AG04450 (cell line): ENCODE measurements around the gene ZKSCAN1. TPM values are rescaled to one million over a fixed set of nuclear protein-coding genes. Genes with fewer than 3 reads are reported as not detected.
A peak's percentile ranks its signal among the peaks of the same experiment; 100 is the strongest.

Experiments
- CTCF ChIA-PET: fragments of 300-600, 350-600 bp; formaldehyde crosslinking; extraction: SDS; loops from one replicate; lab custom pipeline; 2022; ENCODE audit warnings: antibody characterized with exemption, inconsistent platforms; lab: Charles Lee
- POLR2A ChIA-PET: fragments of 350-600 bp; formaldehyde crosslinking; extraction: SDS; loops from one replicate; lab custom pipeline; 2021; ENCODE audit warnings: antibody characterized with exemption, inconsistent platforms; lab: Yijun Ruan, JAX
- DNase-seq: peaks from one replicate; pipeline ENCODE4 v3.0.0-alpha.2; 2011; ENCODE audit warnings: low read depth, low spot score
- H3K27ac ChIP-seq: one replicate; pipeline ENCODE4 v1.5.1; 2012; ENCODE audit warnings: low read depth, low read length, control low read depth
- H3K27me3 ChIP-seq: one replicate; pipeline ENCODE4 v1.6.0; 2012; ENCODE audit warnings: low read length; ENCODE audit not compliant: control insufficient read depth, insufficient read depth
- H3K4me3 ChIP-seq: 2 replicates; pipeline ENCODE4 v1.5.1; 2011; ENCODE audit warnings: mild to moderate bottlenecking, low read depth, low read length, control low read depth
- H3K9me3 ChIP-seq: 2 replicates; pipeline ENCODE4 v1.5.1; 2012; ENCODE audit warnings: low read length; ENCODE audit not compliant: control insufficient read depth, insufficient read depth
- polyA plus RNA-seq: library from polyadenylated mRNA; depleted of rRNA; stranded (reverse); fragments of >200 nt; gene quantifications from 2 replicates; pipeline ENCODE4 v1.2.3, GENCODE V29; 2011
- TF ChIP-seq, protein P1 (sequence below): IDR thresholded peaks from 2 replicates; pipeline ENCODE4 v1.5.1; 2011; ENCODE audit warnings: low read depth, low read length, control low read depth, inconsistent platforms

ZKSCAN1 gene
- polyA plus RNA-seq, 1 experiment: 42.7 TPM

DNA sequence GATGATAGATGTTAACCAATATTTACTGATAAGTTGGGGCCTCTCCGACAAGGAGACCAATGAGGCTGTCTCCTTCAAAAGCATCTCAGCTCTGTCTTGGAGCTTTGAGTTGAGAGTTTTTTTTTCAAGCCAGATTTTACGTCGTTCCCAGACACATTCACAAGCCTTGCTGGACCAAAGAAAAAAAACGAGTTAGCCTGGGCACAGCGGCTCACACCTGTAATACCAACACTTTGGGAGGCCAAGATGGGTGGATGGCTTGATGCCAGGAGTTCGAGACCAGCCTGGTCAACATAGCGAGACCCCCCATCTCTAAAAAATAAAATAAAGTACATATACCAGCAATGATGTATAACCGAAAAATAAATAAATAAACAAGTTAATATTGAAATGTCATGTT lies 20.6 kb upstream of the ZKSCAN1 start:
- H3K27me3 ChIP-seq: no peaks in the 10 kb centered on the region
- DNase-seq: no peak
- no peak overlapping the region for H3K4me3 ChIP-seq
- ChIA-PET CTCF (interaction anchor here (0.7 to 9.0 kb wide), 10 partner anchors 15 to 136 kb away, joined by 3 to 174 read pairs (median 4); partner anchors contain the start of gene ZSCAN21), POLR2A (no interaction called here)
- TF ChIP-seq, protein P1, sequence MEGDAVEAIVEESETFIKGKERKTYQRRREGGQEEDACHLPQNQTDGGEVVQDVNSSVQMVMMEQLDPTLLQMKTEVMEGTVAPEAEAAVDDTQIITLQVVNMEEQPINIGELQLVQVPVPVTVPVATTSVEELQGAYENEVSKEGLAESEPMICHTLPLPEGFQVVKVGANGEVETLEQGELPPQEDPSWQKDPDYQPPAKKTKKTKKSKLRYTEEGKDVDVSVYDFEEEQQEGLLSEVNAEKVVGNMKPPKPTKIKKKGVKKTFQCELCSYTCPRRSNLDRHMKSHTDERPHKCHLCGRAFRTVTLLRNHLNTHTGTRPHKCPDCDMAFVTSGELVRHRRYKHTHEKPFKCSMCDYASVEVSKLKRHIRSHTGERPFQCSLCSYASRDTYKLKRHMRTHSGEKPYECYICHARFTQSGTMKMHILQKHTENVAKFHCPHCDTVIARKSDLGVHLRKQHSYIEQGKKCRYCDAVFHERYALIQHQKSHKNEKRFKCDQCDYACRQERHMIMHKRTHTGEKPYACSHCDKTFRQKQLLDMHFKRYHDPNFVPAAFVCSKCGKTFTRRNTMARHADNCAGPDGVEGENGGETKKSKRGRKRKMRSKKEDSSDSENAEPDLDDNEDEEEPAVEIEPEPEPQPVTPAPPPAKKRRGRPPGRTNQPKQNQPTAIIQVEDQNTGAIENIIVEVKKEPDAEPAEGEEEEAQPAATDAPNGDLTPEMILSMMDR: no peak
- H3K9me3 ChIP-seq: no peaks in the 10 kb centered on the region; the same call in 1 of the 2 replicates
- no peak overlapping the region for H3K27ac ChIP-seq

DNA sequence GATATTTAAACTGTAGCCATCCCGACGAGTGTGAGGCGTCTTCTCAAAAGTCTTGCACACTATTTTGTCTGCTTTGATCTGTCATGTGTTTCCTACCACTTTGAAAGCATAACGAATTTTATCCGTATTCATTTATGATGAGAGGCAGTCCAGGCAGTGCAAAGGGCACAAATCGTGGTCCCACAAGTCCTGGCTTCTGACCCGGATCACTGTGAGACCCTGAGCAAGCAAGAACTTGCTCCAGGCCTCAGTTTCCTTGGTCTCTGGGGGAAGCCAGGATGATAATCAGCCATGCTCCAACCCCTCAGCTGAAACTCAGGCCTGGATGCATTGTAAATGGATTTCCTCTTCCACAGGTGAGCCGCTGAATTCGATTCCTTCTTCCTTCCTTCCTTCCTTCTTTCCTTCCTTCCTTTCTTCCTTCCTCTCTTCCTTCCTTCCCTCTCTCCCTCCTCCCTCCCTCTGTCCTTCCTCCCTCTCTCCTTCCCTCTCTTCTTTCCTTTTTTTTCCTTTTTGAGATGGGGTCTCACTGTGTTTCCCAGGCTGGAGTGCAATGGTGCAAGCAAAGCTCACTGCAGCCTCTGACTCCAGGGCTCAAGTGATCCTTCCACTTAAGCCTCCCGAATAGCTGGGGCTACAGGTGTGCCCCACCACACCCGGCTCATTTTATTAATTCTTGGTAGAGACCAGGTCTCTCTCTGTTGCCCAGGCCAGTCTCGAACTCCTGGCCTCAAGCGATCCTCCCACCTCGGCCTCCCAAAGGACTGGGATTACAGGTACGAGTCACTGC lies 18.4 kb upstream of the ZKSCAN1 start:
- Histone ChIP-seq H3K27me3 (no peaks in the 10 kb centered on the region), H3K4me3 (no peak overlapping the region), H3K27ac (no peak overlapping the region), H3K9me3 (no peaks in the 10 kb centered on the region; the same call in 1 of the 2 replicates)
- POLR2A ChIA-PET: no interaction called here
- CTCF ChIA-PET: interaction anchor here (1.6 to 9.0 kb wide), 2 partner anchors 57 to 86 kb away, joined by 4 to 174 read pairs; partner anchors contain the start of gene ZSCAN21
- DNase-seq: no peak
- TF ChIP-seq, protein P1: no peak

DNA sequence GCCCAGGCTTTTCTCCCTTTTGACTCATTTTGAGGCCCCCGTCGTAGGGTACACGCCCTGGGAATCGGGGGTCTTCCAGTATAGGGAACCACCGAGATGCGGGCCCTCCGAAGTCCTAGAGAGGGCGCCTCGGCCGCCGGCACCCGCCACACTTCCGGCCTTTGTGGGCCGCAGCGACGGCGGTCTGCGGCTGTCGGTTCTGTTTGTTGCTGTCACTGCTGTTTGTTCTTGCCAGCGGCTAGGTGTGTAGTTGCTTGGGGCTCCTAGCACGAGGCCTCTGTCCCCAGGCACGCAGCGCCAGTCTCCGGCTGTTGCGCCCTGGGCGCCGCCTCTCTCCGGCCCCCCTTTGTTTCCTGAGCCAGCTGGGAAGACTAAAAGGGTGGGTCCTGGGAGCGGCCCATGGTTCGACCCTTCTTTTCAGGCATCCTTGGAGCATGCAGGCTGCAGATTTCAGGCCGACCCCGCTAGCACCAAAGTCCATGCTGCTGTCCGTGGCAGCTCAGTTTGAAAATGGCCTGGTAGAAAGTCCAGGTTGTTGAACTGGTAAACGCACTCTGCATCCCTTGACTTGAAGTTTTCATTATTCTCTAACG lies 17.8 kb upstream of the ZKSCAN1 start:
- CTCF ChIA-PET: interaction anchor here (9.0 kb wide), 1 partner anchor 56 kb away, joined by 174 read pairs; the partner anchor contains the start of gene ZSCAN21
- DNase-seq: no peak
- Histone ChIP-seq H3K9me3 (no peaks in the 10 kb centered on the region; the same call in 1 of the 2 replicates), H3K27ac (no peak overlapping the region), H3K27me3 (no peaks in the 10 kb centered on the region), H3K4me3 (peak overlapping the region; percentile 39)
- TF ChIP-seq, protein P1: peak; percentile 23; the same call in 1 of the 2 replicates
- POLR2A ChIA-PET: no interaction called here

DNA sequence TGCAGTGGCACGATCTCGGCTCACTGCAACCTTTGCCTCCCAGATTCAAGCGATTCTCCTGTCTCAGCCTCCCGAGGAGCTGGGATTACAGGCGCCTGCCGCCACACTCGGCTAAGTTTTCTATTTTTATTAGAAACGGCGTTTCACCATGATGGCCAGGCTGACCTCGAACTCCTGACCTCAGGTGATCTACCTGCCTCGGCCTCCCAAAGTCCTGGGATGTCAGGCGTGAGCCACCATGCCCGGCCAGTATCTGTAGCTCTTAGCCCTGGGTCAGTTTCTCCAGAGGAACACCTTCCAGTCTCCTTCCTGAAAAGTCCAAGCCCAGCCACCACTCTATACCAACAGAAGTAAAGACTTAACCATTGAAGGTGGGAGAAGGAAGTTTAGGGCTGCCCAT lies 15.2 kb upstream of the ZKSCAN1 start:
- TF ChIP-seq, protein P1: no peak
- no peak overlapping the region for H3K27ac ChIP-seq
- no peak overlapping the region for H3K4me3 ChIP-seq
- ChIA-PET POLR2A (no interaction called here), CTCF (no interaction called here)
- no peak for DNase-seq
- H3K9me3 ChIP-seq: no peaks in the 10 kb centered on the region; the same call in 1 of the 2 replicates
- peaks cover 2% of the 10 kb centered on the region for H3K27me3 ChIP-seq
